Fibroblast of skin of abdomen (primary cell): ENCODE measurements around the gene CNOT6.

Experiments
- DNase-seq: peaks from one replicate; pipeline ENCODE4 v3.0.0-alpha.2; 2013

Gene CNOT6

DNA sequence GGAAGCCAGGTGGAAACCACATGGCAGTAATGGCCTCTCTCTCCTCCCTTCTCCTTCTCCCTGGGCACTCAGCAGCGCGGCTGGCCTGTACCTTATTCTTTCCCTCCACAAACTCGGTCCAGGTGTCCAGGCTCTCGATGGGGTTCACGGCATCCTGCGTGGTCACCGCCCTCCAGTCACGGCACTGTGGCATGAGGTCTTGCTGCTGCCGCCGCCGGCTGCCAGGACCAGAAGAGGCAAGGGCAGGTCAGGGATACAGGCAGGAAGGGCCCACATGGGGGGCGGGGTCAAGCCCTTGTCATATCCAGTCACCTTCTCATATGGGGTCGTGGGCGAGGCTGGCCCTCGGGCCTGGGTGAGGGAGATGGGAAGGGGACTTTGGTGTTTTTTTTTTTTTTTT, 129.7 kb downstream of the CNOT6 start:
- DNase-seq = no peak

- DNase-seq = no peak
These were observed 130.4 kb downstream of the CNOT6 start for GRCh38 chr5:180624587-180624986.

GRCh38 chr5:180625125-180625790, 131.1 kb downstream of the CNOT6 start:
- DNase-seq = no peak

DNA sequence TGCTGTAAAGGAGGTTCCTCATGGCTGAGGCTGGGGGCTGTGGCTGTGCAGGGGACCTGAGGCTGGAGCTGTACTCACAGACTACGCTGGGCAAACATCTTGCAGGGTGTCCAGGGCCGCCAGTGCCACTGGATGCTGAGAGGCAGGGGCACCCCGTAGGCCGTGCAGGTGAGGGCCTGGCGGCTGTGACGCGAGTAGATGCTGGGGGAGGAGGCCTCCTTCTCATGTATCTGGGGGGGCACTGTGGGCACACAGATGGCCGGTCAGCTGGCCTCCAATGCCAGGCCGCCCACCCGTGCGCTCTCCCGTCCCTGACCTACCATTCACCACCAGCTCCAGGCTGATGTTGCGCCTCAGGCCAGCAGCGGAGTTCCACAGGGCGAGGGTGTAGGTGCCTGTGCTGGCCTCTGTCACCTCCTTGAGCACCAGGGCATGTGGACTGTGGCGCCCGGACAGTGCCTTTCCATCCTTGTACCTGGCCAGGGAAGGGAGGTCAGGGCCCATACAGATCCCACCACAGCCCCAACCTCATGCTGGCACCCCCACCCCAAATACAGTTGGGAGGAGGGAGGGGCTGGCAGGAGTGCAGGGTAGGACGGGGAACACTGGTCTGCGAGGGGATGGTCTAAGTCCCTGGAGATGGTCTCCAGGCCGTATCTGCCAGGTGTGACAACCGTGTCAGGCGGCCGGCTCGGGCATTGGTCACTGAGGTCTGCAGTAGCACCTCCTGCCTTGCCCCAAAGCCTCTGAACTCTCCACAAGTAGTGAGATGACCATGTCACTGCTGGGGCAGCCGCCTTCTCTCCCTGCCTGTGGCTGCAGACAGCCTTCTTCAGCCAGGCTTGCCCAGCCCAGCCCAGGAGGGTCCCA, 131.8 kb downstream of the CNOT6 start:
- DNase-seq = no peak

DNA sequence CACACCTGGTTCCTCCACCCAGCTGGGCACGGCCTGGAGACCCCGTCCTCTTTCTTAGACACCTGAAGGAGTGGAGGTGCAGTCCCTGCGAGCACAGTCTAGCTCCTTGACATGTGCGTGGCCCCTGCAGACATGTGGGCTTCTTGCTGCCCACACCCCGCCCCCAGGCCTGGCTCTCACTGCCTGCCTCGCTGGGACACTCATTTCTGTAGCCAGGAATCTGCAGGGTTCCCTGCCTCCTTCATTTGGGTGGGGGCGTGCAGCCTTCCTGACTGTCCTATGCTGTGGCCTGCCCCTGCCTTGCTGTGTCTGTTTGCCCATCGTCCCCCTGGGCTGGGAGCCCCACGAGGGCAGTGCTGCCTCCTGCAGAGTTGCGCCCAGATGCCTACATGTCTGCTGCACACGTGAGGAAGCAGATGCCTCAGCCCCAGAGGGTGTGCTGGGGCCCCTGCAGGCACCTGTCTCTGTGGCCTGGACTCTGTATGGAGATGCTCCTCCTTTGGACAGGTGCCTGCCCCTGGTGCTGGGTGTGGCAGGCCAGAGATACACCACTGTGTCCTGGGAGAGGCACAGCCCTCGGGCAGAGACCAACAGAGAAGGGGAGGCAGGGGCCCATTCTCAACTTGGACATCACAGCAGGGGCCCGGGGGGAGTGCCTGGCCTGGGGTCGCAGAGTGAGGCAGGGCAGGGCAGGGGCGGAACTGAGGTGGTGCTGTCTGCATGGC, 132.6 kb downstream of the CNOT6 start:
- DNase-seq = no peak

DNA sequence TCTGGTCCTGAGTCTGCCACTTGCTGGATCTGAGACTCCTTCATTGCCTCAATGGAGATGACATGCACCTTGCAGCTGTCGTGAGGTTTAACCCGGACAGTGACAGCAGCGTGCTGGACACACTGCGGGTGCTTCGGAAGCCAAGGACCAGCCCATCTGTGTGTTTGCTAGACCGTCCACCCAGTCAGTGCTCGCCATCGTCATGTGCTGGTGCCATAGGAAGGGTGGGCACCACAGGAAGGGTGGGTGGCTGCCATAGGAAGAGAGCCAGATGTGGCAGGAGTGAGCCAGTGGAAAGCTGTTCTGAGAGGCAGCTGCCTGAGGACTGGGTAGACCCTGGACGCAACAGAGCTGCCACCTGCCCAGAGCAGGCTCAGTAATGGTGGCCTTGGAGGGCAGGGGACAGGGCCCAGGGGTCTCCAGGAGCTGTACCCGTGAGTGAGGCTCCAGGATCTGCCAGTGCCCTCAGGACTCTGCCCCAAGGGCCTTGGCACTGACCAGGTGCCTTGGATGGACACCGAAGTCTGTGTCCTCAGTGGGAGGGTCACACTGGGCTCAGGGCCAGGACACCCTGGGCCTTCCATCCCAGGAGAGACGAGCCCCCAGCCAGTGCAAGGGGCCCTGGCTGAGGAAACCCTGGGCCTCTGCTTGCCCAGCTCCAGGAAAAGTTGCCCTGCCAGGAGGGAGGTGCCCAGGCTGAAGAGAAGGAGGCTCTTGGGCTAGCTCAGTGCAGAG, 133.4 kb downstream of the CNOT6 start:
- no peak for DNase-seq
